Activated CD4-positive, alpha-beta memory T cell treated with anti-CD3 and anti-CD28 coated beads for 36 hours (primary cell): ENCODE data around the gene VGLL4. TPM values are rescaled to one million over a fixed set of nuclear protein-coding genes. Genes with fewer than 3 reads are reported as not detected.
"Not testable (repeated sequence)": the region's sequence is repeated elsewhere in the genome, so short reads cannot be mapped to it uniquely, and the experiment has no call there.

Source experiments
- CTCF ChIA-PET: fragments of 350-600 bp; sonication (Branson Sonifier 250); formaldehyde crosslinking; loops from one replicate; lab custom pipeline; 2021; ENCODE audit warnings: antibody characterized with exemption, inconsistent platforms; lab: Charles Lee
- POLR2A ChIA-PET: fragments of 350-600 bp; sonication (Branson Sonifier 250); formaldehyde crosslinking; loops from one replicate; lab custom pipeline; 2021; ENCODE audit warnings: antibody characterized with exemption; lab: Charles Lee
- DNase-seq: peaks from one replicate; pipeline ENCODE4 v3.0.0-alpha.2; 2020
- H3K27ac Mint-ChIP-seq: one replicate; pipeline ENCODE4 v1.8.0; 2021; ENCODE audit warnings: mixed read lengths
- H3K27me3 Mint-ChIP-seq: one replicate; pipeline ENCODE4 v1.8.0; 2021; ENCODE audit warnings: mixed read lengths
- H3K36me3 Mint-ChIP-seq: one replicate; pipeline ENCODE4 v1.8.0; 2021; ENCODE audit warnings: mixed read lengths
- H3K4me1 Mint-ChIP-seq: one replicate; pipeline ENCODE4 v1.8.0; 2021; ENCODE audit warnings: low read depth, mixed read lengths
- H3K4me3 Mint-ChIP-seq: one replicate; pipeline ENCODE4 v1.8.0; 2021; ENCODE audit warnings: mild to moderate bottlenecking, mixed read lengths
- H3K9me3 Mint-ChIP-seq: one replicate; pipeline ENCODE4 v1.8.0; 2021; ENCODE audit warnings: mixed read lengths
- intact Hi-C: fragments of 100-400 bp; cut with micrococcal nuclease; formaldehyde crosslinking; loops from one replicate; pipeline ENCODE4 v1.15.1; 2023
- total RNA-seq, 2 experiments: library from RNA; stranded (reverse); gene quantifications; one replicate each; pipeline ENCODE4 v1.2.3, GENCODE V29; 2021

Gene VGLL4
- total RNA-seq, 2 experiments from 2014 or later = 18.2 to 18.7 TPM

DNA sequence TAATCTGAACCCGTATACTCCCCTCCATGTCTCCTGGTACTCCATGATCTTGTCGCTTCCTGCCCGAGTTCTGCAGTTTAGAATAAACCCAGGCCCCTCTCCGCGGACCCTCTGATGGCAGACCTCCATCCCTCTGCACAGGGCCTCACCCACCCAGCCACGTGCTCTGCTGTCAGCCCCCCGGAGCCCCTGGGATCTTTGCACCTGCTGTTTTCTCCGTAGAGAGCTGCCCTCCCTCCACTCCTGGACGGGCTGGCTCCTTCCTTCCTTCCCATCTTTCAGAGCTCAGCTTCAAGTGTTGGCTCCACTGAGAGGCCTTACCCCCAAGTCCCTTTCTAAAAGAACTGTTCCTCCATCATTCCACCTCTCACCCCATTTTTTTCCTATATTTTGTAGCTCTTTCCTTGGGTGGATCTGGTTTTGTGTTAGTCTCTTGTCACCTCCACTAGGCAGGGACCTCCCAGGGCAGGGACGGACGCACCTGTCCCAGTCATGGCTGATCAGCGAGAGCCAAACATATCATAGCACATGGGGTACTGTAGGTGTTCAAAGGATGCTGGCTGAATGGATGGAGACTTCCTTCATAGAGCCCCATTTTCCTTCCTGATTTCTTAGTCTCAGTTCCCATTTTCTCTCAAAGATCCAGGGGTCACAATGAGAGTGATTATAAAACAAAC lies 106.6 kb downstream of the VGLL4 start:
- intact Hi-C loops = no loop called here
- H3K4me3 Mint-ChIP-seq = no peak overlapping the region
- CTCF ChIA-PET = no interaction called here
- no peaks in the 10 kb centered on the region for H3K4me1 Mint-ChIP-seq
- no peak overlapping the region for H3K27ac Mint-ChIP-seq
- POLR2A ChIA-PET = no interaction called here
- no peaks in the 10 kb centered on the region for H3K36me3 Mint-ChIP-seq
- DNase-seq = no peak
- H3K9me3 Mint-ChIP-seq = no peaks in the 10 kb centered on the region
- H3K27me3 Mint-ChIP-seq = no peaks in the 10 kb centered on the region

DNA sequence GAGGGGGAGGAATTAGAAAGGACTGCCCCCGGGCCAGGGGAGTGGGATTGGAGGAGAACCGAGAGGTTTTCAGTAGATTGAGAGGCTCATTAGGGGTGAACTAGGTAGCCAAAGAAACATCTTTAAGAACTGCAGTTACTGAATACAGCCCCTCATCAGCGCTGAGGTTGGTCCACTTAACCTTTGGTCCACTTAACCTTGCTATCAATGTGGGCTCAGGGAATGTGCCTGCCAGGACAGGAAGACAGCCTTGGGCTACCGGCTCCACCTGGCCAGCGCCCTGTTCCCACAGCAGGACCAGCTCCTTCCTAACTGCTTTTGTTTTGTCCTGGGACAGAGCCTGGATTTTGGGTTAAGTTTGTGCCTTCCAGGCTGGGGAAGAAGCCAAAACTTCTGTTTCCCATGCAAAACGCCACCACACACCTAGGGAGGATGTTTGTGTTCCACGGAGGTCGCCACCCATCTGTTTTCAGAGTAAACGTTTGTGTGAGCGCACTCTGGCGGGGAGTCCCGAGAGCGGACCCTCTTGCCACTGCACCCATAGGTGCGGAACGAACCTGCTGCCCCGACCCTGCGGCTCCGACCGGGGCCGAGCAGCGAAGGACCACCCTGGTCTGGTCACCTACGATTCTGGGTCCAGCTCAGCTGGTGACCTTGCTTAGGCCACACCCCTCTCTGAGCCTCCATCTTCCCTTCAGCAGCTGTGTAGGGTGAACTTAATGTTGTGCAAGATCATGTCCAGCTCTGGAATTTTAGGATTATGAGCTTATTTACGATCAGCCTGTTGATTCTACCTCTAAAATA lies 107.4 kb downstream of the VGLL4 start:
- H3K27me3 Mint-ChIP-seq = no peaks in the 10 kb centered on the region
- H3K9me3 Mint-ChIP-seq = no peaks in the 10 kb centered on the region
- ChIA-PET CTCF (no interaction called here), POLR2A (no interaction called here)
- no peak overlapping the region for H3K4me3 Mint-ChIP-seq
- H3K36me3 Mint-ChIP-seq = no peaks in the 10 kb centered on the region
- no peak for DNase-seq
- no peaks in the 10 kb centered on the region for H3K4me1 Mint-ChIP-seq
- no peak overlapping the region for H3K27ac Mint-ChIP-seq
- intact Hi-C loops = no loop called here

DNA sequence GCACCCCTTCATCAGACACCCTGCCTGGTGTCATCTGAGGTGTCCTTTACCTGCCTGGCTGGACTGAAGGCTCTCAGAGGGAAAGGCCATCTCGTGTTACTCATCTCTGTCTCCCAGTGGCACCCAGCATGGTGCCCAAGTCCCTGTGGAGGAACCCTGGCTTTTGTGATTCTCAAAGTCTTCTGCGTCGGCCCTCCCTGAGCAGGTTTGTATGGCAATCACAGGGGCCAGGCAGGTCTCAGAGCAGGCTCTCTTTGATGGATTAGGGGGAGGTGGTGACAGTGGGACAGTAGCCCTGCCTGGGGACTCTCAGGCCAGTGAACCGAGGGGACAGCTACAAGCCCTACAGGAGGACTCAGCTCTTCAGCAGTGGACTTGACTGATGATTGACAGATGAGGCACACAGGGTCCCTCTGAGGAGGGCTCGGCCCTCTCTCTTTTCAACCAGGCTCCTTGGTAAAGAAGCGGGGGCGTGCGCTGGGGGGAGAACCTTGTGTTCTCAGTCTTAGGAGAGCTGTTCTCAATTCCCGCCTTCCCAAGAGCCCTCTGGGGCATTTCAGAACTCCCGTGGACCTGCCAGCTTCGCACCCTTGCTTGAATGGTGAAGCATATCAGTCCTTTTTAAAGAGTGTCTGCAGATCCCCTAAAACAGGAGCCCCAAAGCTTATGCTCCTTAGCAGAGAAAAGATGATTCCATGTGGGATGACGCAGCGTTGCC lies 108.3 kb downstream of the VGLL4 start:
- no peaks in the 10 kb centered on the region for H3K27me3 Mint-ChIP-seq
- no peaks in the 10 kb centered on the region for H3K9me3 Mint-ChIP-seq
- no peak overlapping the region for H3K4me3 Mint-ChIP-seq
- intact Hi-C loops = no loop called here
- ChIA-PET CTCF (no interaction called here), POLR2A (no interaction called here)
- no peaks in the 10 kb centered on the region for H3K4me1 Mint-ChIP-seq
- no peak overlapping the region for H3K27ac Mint-ChIP-seq
- no peak for DNase-seq
- no peaks in the 10 kb centered on the region for H3K36me3 Mint-ChIP-seq

DNA sequence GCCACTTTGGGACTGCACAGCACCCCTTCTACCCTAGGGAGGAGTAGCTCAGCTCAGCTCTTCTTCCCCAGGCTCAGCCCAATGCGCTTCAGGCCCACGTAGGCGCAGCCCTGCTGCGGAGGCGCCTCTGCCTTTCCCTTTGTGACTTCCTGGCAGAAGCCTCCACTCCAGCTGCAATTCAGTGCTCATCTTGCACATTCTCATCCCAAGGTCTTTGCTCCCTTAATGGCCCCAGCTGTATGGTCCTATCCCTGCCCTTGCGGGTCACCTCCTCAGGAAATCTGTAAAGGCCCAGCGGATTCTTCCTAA lies 109.0 kb downstream of the VGLL4 start:
- Mint-ChIP-seq H3K27me3 (no peaks in the 10 kb centered on the region), H3K9me3 (no peaks in the 10 kb centered on the region), H3K4me1 (no peaks in the 10 kb centered on the region), H3K27ac (no peak overlapping the region), H3K36me3 (no peaks in the 10 kb centered on the region), H3K4me3 (no peak overlapping the region)
- ChIA-PET CTCF (no interaction called here), POLR2A (no interaction called here)
- intact Hi-C loops = no loop called here
- DNase-seq = no peak

DNA sequence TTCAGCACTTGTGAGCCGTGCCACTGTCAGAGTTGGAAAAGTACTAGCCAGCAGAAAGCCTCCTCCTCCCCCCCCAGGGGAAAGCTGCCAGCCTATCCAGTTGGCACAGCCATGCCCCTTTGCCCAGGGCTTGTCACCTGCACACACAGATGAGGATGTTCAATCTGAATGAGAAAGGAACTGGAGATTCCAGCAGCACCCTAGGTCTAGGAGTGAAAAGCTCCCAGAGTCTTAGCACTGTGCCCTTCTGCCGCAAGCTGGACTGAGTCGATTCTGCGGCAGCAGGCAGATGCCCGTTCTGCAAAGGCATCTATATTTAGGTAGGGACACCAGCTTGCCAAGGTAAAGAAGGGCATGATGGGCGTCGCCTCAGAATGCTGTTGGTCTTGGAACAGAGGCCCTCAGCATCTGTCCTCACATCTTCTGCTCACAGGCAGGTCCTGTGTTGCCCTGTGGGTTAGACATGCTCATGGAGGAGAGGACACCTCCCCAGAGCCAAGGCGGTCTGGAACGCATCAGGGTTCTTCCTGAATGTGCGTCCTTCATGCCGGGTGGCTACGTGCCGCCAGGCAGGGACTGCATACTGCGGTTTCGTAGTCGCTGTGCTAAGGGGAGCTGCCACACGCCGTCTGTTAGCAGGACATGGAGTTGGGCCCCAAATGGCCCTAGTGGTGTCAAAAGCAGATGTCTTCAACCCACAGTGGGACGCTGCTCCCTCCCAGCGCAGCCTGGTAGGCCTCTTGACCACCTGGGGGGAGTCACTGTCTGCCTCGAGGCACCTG lies 109.5 kb downstream of the VGLL4 start:
- intact Hi-C loops = no loop called here
- Mint-ChIP-seq H3K9me3 (no peaks in the 10 kb centered on the region), H3K27me3 (no peaks in the 10 kb centered on the region), H3K4me1 (no peaks in the 10 kb centered on the region), H3K36me3 (no peaks in the 10 kb centered on the region), H3K4me3 (no peak overlapping the region), H3K27ac (no peak overlapping the region)
- POLR2A ChIA-PET = no interaction called here
- CTCF ChIA-PET = no interaction called here
- no peak for DNase-seq

DNA sequence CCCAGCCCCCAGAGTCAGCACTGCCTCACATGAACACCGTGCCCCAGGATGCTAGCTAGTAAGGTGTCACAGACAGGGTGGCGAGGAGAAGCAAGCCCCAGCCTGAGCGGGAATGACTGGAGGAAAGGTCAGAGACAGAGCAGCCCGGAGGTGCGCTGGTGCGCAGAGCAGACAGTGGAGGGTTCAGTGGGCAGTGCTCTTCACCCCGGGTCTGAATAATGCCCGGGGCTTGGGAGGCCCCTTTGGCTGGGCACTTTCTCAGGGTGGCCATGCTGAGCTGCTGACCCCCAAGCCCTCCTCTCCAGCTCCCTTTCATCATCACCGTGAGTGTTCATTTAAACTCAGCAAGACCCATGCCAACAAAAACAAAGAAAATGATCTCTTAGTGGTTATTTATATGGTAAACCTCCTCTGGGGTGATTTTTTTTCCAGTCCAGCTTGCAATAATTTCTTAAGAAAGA lies 110.8 kb downstream of the VGLL4 start:
- H3K27ac Mint-ChIP-seq = no peak overlapping the region
- intact Hi-C loops = no loop called here
- POLR2A ChIA-PET = no interaction called here
- no peaks in the 10 kb centered on the region for H3K27me3 Mint-ChIP-seq
- no peaks in the 10 kb centered on the region for H3K4me1 Mint-ChIP-seq
- no peak overlapping the region for H3K4me3 Mint-ChIP-seq
- no peaks in the 10 kb centered on the region for H3K9me3 Mint-ChIP-seq
- DNase-seq = no peak
- CTCF ChIA-PET = no interaction called here
- no peaks in the 10 kb centered on the region for H3K36me3 Mint-ChIP-seq

DNA sequence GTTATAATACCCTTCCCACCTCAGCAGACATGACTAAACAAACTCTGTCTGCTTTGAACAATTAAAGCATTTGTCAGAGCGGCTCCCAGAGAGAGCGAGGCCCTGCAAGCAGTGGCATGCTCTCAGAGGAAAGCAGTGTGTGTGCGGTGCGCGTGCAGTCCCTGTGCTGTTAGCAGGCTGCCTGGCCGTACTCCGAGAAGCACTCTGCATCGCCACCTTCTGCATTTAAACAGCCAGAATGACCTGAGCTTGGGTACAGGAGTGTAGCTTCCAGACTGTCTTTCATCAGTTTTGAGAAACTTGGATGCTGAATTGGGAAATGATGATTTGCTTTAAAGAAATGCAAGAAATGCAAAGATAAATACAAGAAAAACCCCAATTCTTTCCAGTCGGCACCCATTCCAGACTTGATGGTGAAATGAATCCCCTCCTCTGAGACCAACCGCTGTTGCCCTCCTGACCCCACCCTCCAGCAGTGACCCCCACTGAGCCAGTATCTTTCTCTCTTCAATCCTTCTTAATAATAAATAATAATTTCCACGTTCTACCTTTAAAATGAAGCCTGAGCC lies 113.5 kb downstream of the VGLL4 start:
- intact Hi-C loops = no loop called here
- no peak overlapping the region for H3K4me3 Mint-ChIP-seq
- CTCF ChIA-PET = no interaction called here
- POLR2A ChIA-PET = no interaction called here
- peaks cover 7% of the 10 kb centered on the region for H3K36me3 Mint-ChIP-seq
- H3K27ac Mint-ChIP-seq = no peak overlapping the region
- H3K9me3 Mint-ChIP-seq = no peaks in the 10 kb centered on the region
- no peaks in the 10 kb centered on the region for H3K4me1 Mint-ChIP-seq
- DNase-seq = no peak
- H3K27me3 Mint-ChIP-seq = no peaks in the 10 kb centered on the region

DNA sequence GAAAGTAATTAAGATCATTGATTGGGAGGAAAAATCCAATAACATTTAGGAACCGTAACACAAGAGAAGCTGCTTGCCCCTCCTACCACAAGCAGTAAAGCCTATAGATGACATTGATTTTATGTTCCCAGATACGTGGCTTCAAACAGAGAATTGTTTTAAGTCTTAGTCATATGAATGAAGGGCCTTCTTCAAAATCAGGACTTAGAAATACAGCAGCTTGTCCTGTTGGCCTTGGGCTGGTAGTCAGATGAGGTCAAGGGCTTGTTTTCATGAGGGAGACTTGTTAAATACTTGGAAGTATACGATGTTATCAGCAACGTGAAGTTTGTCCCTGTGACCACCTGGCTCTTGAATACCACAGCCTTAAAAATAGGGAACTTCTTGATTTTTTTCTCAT lies 114.4 kb downstream of the VGLL4 start:
- H3K4me1 Mint-ChIP-seq = no peaks in the 10 kb centered on the region
- POLR2A ChIA-PET = no interaction called here
- CTCF ChIA-PET = no interaction called here

DNA sequence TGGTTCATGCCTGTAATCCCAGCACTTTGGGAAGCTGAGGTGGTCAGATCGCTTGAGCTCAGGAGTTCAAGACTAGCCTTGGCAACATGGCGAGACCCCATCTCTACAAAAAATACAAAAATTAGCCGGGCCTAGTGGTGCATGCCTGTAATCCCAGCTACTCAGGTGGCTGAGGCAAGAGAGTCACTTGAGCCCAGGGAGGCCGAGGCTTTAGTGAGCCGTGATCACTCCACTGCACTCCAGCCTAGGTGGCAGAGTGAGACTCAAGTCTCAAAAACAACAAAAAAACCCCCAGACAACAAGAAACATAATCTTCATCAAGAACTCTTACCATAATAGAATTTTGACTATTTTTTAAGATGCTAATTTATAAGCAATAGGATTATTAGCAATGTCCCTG lies 117.6 kb downstream of the VGLL4 start:
- H3K27me3 Mint-ChIP-seq, H3K9me3 Mint-ChIP-seq, H3K27ac Mint-ChIP-seq, H3K36me3 Mint-ChIP-seq, DNase-seq, CTCF ChIA-PET, H3K4me3 Mint-ChIP-seq, intact Hi-C loops, H3K4me1 Mint-ChIP-seq, POLR2A ChIA-PET: not testable (repeated sequence)

More for the DNA sequence above, 114.4 kb downstream of the VGLL4 start:
- intact Hi-C loops = no loop called here
- H3K9me3 Mint-ChIP-seq = no peaks in the 10 kb centered on the region
- no peaks in the 10 kb centered on the region for H3K27me3 Mint-ChIP-seq
- no peak for DNase-seq
- no peak overlapping the region for H3K27ac Mint-ChIP-seq
- H3K36me3 Mint-ChIP-seq = peaks cover 7% of the 10 kb centered on the region
- H3K4me3 Mint-ChIP-seq = no peak overlapping the region

DNA sequence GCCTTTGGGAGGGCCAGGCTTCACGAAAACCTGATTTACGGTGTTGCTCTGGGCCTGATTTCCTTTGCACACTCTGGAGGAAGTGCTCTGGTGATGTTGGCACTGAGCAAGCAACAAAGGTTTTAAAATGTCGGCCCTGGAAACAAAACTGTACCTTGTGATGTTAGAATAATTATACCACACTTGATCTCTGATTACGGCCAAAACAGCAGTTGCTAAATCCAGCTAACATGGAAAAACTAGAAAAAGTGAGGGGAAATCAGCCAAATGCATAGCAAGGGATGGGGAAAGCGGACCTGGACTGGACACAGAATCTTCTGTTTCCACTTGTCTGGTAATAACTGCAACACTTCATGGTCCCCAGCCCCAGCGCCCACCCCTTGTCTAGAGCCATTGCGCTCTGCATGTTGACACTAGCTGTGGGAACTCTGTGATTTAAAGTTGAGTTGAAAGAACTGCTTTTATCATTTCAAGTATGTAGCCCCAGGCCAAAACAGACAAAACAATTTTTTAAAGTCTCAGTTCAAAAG lies 120.1 kb downstream of the VGLL4 start:
- intact Hi-C loops = no loop called here
- POLR2A ChIA-PET = no interaction called here
- Mint-ChIP-seq H3K27ac (no peak overlapping the region), H3K4me1 (no peaks in the 10 kb centered on the region), H3K36me3 (peaks cover 7% of the 10 kb centered on the region), H3K4me3 (no peak overlapping the region), H3K27me3 (no peaks in the 10 kb centered on the region), H3K9me3 (no peaks in the 10 kb centered on the region)
- CTCF ChIA-PET = no interaction called here
- no peak for DNase-seq

DNA sequence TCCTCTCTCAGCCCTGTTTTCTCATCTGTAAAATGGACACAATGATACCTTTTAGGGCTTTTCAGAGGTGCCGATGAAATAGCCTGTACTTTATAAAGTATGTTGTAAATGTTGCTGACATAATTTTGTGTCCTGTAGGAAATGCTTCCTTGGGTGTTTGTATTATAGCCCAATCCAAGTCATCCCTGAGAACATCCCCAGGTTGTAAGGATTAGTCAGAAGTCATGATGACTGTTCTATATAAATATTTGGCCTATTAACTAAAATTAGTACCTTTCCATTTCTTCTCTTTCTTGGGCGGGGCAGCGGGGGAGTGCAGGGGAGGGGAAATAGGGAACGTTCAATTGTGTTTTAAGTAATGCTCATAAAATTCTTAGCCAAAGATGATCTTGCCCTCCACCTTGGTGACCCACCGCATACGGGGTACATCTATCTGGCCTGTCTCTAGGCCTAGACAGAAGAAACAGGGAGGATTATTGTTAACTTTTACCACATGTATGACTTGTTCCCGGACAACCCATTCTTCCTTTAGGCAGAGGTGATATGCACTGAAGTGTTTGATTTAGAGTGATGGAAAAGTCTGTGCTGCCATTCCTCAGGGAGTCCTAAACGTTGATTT lies 120.7 kb downstream of the VGLL4 start:
- intact Hi-C loops = no loop called here
- Mint-ChIP-seq H3K27me3 (no peaks in the 10 kb centered on the region), H3K36me3 (peaks cover 7% of the 10 kb centered on the region), H3K9me3 (no peaks in the 10 kb centered on the region), H3K4me1 (no peaks in the 10 kb centered on the region), H3K4me3 (no peak overlapping the region), H3K27ac (no peak overlapping the region)
- CTCF ChIA-PET = interaction anchor here (0.8 kb wide), 1 partner anchor 129 kb away, joined by 3 read pairs; no protein-coding TSS in a partner anchor
- POLR2A ChIA-PET = no interaction called here
- no peak for DNase-seq
